CD8-positive, alpha-beta memory T cell (primary cell): ENCODE measurements around the gene ARHGAP26. TPM values are rescaled to one million over a fixed set of nuclear protein-coding genes. Genes with fewer than 3 reads are reported as not detected.

Experiments used
- CTCF ChIA-PET: fragments of 350-600 bp; sonication (Branson Sonifier 250); formaldehyde crosslinking; loops from one replicate; lab custom pipeline; 2021; ENCODE audit warnings: antibody characterized with exemption; lab: Charles Lee
- POLR2A ChIA-PET: fragments of 350-600 bp; sonication (Branson Sonifier 250); formaldehyde crosslinking; loops from one replicate; lab custom pipeline; 2021; ENCODE audit warnings: antibody characterized with exemption; lab: Charles Lee
- DNase-seq, 5 donors: peaks; one replicate each; pipeline versions ENCODE4 v3.0.0 to v3.0.0-alpha.2; 2020 to 2022; ENCODE audit warnings: mixed read lengths in 1 of 5
- H3K27ac ChIP-seq: one replicate; pipeline ENCODE4 v1.7.0; 2013; ENCODE audit warnings: low read depth, mild to moderate bottlenecking, low read length, moderate library complexity
- H3K27me3 ChIP-seq: 2 replicates; pipeline ENCODE4 v1.7.0; 2013; ENCODE audit warnings: low read length, mild to moderate bottlenecking; ENCODE audit not compliant: insufficient read depth, poor library complexity, severe bottlenecking
- H3K36me3 ChIP-seq: 2 replicates; pipeline ENCODE4 v1.7.0; 2013; ENCODE audit warnings: mild to moderate bottlenecking, low read length, moderate library complexity; ENCODE audit not compliant: insufficient read depth
- H3K4me1 ChIP-seq: 2 replicates; pipeline ENCODE4 v1.7.0; 2013; ENCODE audit warnings: mild to moderate bottlenecking, low read length, moderate library complexity; ENCODE audit not compliant: insufficient read depth
- H3K4me3 ChIP-seq: 2 replicates; pipeline ENCODE4 v1.7.0; 2013; ENCODE audit warnings: mild to moderate bottlenecking, low read length
- H3K9me3 ChIP-seq: 2 replicates; pipeline ENCODE4 v1.7.0; 2013; ENCODE audit warnings: mild to moderate bottlenecking, low read length
- H3K27ac Mint-ChIP-seq, 8 donors: one replicate each; pipeline ENCODE4 v1.8.0; 2020 to 2021; ENCODE audit warnings: mixed read lengths in 8 of 8, mild to moderate bottlenecking in 6 of 8, inconsistent platforms in 3 of 8, moderate library complexity in 3 of 8
- H3K27me3 Mint-ChIP-seq, 2 donors: one replicate each; pipeline ENCODE4 v1.8.0; 2020 to 2021; ENCODE audit warnings: mixed read lengths in 2 of 2, mild to moderate bottlenecking in 1 of 2, moderate library complexity in 1 of 2
- H3K36me3 Mint-ChIP-seq, 3 donors: one replicate each; pipeline ENCODE4 v1.8.0; 2020 to 2021; ENCODE audit warnings: mixed read lengths in 3 of 3, inconsistent platforms in 1 of 3, mild to moderate bottlenecking in 1 of 3
- H3K4me1 Mint-ChIP-seq, 3 donors: one replicate each; pipeline ENCODE4 v1.8.0; 2020 to 2021; ENCODE audit warnings: mixed read lengths in 3 of 3, inconsistent platforms in 1 of 3, mild to moderate bottlenecking in 1 of 3
- H3K4me3 Mint-ChIP-seq, 7 donors: one replicate each; pipeline ENCODE4 v1.8.0; 2020 to 2021; ENCODE audit warnings: mixed read lengths in 7 of 7, mild to moderate bottlenecking in 6 of 7, moderate library complexity in 4 of 7, inconsistent platforms in 2 of 7
- H3K9me3 Mint-ChIP-seq, 5 donors: one replicate each; pipeline ENCODE4 v1.8.0; 2020 to 2022; ENCODE audit warnings: mixed read lengths in 5 of 5, mild to moderate bottlenecking in 3 of 5, moderate library complexity in 2 of 5, inconsistent platforms in 1 of 5
- polyA plus RNA-seq: library from polyadenylated mRNA; unstranded; fragments of 300-500 nt; fragmentation: Illumina TruSeq; gene quantifications from one replicate; pipeline ENCODE4 v1.2.3, GENCODE V29; 2021
- total RNA-seq, 2 experiments: library from RNA; stranded (reverse); gene quantifications; one replicate each; pipeline ENCODE4 v1.2.3, GENCODE V29; 2021

ARHGAP26 gene, protein sequence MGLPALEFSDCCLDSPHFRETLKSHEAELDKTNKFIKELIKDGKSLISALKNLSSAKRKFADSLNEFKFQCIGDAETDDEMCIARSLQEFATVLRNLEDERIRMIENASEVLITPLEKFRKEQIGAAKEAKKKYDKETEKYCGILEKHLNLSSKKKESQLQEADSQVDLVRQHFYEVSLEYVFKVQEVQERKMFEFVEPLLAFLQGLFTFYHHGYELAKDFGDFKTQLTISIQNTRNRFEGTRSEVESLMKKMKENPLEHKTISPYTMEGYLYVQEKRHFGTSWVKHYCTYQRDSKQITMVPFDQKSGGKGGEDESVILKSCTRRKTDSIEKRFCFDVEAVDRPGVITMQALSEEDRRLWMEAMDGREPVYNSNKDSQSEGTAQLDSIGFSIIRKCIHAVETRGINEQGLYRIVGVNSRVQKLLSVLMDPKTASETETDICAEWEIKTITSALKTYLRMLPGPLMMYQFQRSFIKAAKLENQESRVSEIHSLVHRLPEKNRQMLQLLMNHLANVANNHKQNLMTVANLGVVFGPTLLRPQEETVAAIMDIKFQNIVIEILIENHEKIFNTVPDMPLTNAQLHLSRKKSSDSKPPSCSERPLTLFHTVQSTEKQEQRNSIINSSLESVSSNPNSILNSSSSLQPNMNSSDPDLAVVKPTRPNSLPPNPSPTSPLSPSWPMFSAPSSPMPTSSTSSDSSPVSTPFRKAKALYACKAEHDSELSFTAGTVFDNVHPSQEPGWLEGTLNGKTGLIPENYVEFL
- total RNA-seq = 10 to 100 TPM; 16.7 to 19.7 TPM
- 37.1 TPM for polyA plus RNA-seq

DNA sequence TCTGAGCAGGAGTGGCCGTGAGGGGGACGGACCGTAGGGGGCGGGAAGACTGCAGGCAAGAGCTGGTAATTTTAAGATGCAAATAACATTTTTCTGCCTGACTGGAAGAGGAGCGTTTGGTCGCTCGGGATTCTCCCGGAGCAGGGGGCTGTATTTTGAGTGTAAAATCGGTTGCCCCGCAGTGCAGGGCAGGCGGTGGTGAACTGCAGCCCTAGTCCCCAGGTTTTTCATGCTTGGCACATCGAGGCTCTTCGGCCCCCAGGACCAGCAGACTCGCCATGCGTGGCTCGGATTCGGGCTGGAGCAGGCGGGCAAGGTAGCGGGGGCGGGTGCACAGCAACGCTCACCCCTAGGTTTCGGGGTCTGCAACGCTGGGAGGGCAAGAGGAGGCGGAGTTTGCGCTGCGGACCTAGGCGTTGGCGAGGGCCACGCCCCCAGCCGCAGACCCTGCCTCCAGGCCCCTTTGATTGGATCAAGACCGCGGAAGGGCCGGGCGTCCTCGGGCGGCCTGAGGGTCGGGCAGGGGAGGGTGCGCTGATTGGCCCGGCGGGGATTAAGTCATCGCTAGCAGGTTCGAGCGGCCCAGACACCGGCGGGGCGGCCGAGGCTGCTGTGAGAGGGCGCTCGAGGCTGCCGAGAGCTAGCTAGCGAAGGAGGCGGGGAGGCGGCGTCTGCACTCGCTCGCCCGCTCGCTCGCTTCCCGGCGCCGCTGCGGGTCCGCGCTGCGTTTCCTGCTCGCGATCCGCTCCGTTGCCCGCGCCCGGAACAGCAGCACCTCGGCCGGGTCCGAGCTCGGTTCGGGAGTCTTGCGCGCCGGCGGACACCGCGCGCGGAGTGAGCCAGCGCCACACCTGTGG lies at the start of gene ARHGAP26:
ARHGAP26 (plus strand) TSS at position 585 of the 857 bp plus-strand sequence. CDS start 385 bp downstream, outside the sequence.
- Mint-ChIP-seq H3K9me3 (no peaks in the 10 kb centered on the region), H3K27me3 (no peaks in the 10 kb centered on the region), H3K27ac (peak within 1 kb of the TSS; percentile 83 to 98 (median 96)), H3K36me3 (peaks cover 0 to 10% (median 0%) of the 10 kb centered on the region in 3 donors), H3K4me1 (peaks cover 39 to 47% (median 44%) of the 10 kb centered on the region in 3 donors), H3K4me3 (peak within 1 kb of the TSS; percentile 93 to 98 (median 96))
- H3K4me3 ChIP-seq = peak within 1 kb of the TSS; percentile 89
- peak within 1 kb of the TSS; percentile 75 for H3K27ac ChIP-seq
- no peaks in the 10 kb centered on the region for H3K9me3 ChIP-seq
- POLR2A ChIA-PET = interaction anchor here (0.6 to 3.5 kb wide), 18 partner anchors 11 to 233 kb away, joined by 3 to 39 read pairs (median 4); no protein-coding TSS in a partner anchor
- H3K4me1 ChIP-seq = peaks cover 33% of the 10 kb centered on the region
- no peaks in the 10 kb centered on the region for H3K36me3 ChIP-seq
- peak; percentile 90 to 95 (median 92) for DNase-seq
- CTCF ChIA-PET = interaction anchor here (0.7 to 8.3 kb wide), 26 partner anchors 9 to 120 kb away, joined by 3 to 98 read pairs (median 4); no protein-coding TSS in a partner anchor
- H3K27me3 ChIP-seq = no peaks in the 10 kb centered on the region

GRCh38 chr5:142720641-142721271 lies 49.4 kb upstream of the ARHGAP26 start:
- CTCF ChIA-PET = interaction anchor here (0.9 to 5.0 kb wide), 9 partner anchors 8 to 167 kb away, joined by 3 to 38 read pairs (median 3); partner anchors contain the start of gene ARHGAP26
- H3K27ac Mint-ChIP-seq = peak overlapping the region in 1 of 8 donors; percentile 47
- H3K4me3 Mint-ChIP-seq = no peak overlapping the region
- H3K4me1 Mint-ChIP-seq = peaks cover 4 to 11% (median 8%) of the 10 kb centered on the region in 3 donors
- no peak for DNase-seq
- no peaks in the 10 kb centered on the region for H3K36me3 Mint-ChIP-seq
- Histone ChIP-seq H3K27me3 (no peaks in the 10 kb centered on the region), H3K9me3 (no peaks in the 10 kb centered on the region), H3K4me1 (peaks cover 7% of the 10 kb centered on the region), H3K4me3 (no peak overlapping the region), H3K27ac (no peak overlapping the region), H3K36me3 (no peaks in the 10 kb centered on the region)
- H3K27me3 Mint-ChIP-seq = peaks cover 0 to 3% of the 10 kb centered on the region in 2 donors
- POLR2A ChIA-PET = interaction anchor here (1.1 kb wide), 1 partner anchor 12 kb away, joined by 5 read pairs; no protein-coding TSS in a partner anchor
- H3K9me3 Mint-ChIP-seq = no peaks in the 10 kb centered on the region

GRCh38 chr5:142722146-142722545 lies 48.0 kb upstream of the ARHGAP26 start:
- peaks cover 7% of the 10 kb centered on the region for H3K4me1 ChIP-seq
- H3K27ac ChIP-seq = no peak overlapping the region
- no peaks in the 10 kb centered on the region for H3K9me3 ChIP-seq
- H3K9me3 Mint-ChIP-seq = no peaks in the 10 kb centered on the region
- DNase-seq = no peak
- no peaks in the 10 kb centered on the region for H3K36me3 ChIP-seq
- no peaks in the 10 kb centered on the region for H3K36me3 Mint-ChIP-seq
- no peaks in the 10 kb centered on the region for H3K27me3 ChIP-seq
- no peaks in the 10 kb centered on the region for H3K27me3 Mint-ChIP-seq
- POLR2A ChIA-PET = interaction anchor here (0.6 kb wide), 1 partner anchor 243 kb away, joined by 3 read pairs; no protein-coding TSS in a partner anchor
- CTCF ChIA-PET = interaction anchor here (0.9 to 5.0 kb wide), 6 partner anchors 9 to 159 kb away, joined by 3 to 38 read pairs (median 6); partner anchors contain the start of gene ARHGAP26
- no peak overlapping the region for H3K4me3 Mint-ChIP-seq
- no peak overlapping the region for H3K4me3 ChIP-seq
- H3K4me1 Mint-ChIP-seq = peaks cover 4 to 6% (median 4%) of the 10 kb centered on the region in 3 donors
- no peak overlapping the region for H3K27ac Mint-ChIP-seq

GRCh38 chr5:142722896-142723295 lies 47.3 kb upstream of the ARHGAP26 start:
- Histone ChIP-seq H3K27me3 (no peaks in the 10 kb centered on the region), H3K36me3 (no peaks in the 10 kb centered on the region), H3K4me1 (no peaks in the 10 kb centered on the region), H3K27ac (no peak overlapping the region), H3K4me3 (no peak overlapping the region), H3K9me3 (no peaks in the 10 kb centered on the region)
- ChIA-PET POLR2A (no interaction called here), CTCF (interaction anchor here (1.4 to 5.0 kb wide), 8 partner anchors 8 to 158 kb away, joined by 3 to 38 read pairs (median 6); no protein-coding TSS in a partner anchor)
- Mint-ChIP-seq H3K9me3 (no peaks in the 10 kb centered on the region), H3K27ac (peak overlapping the region in 1 of 8 donors; percentile 38), H3K36me3 (no peaks in the 10 kb centered on the region), H3K4me3 (no peak overlapping the region), H3K4me1 (no peaks in the 10 kb centered on the region), H3K27me3 (no peaks in the 10 kb centered on the region)
- no peak for DNase-seq

GRCh38 chr5:142724821-142725220 lies 45.4 kb upstream of the ARHGAP26 start:
- POLR2A ChIA-PET = no interaction called here
- Mint-ChIP-seq H3K27me3 (no peaks in the 10 kb centered on the region), H3K9me3 (no peaks in the 10 kb centered on the region), H3K4me3 (no peak overlapping the region), H3K27ac (no peak overlapping the region), H3K36me3 (no peaks in the 10 kb centered on the region), H3K4me1 (no peaks in the 10 kb centered on the region)
- Histone ChIP-seq H3K4me1 (no peaks in the 10 kb centered on the region), H3K9me3 (no peaks in the 10 kb centered on the region), H3K27ac (no peak overlapping the region), H3K4me3 (no peak overlapping the region), H3K27me3 (no peaks in the 10 kb centered on the region), H3K36me3 (no peaks in the 10 kb centered on the region)
- DNase-seq = no peak
- CTCF ChIA-PET = interaction anchor here (1.4 to 5.0 kb wide), 6 partner anchors 10 to 163 kb away, joined by 3 to 38 read pairs (median 6); no protein-coding TSS in a partner anchor

GRCh38 chr5:142725231-142726187 lies 44.7 kb upstream of the ARHGAP26 start:
- Histone ChIP-seq H3K36me3 (no peaks in the 10 kb centered on the region), H3K27ac (no peak overlapping the region), H3K4me3 (no peak overlapping the region), H3K27me3 (no peaks in the 10 kb centered on the region), H3K9me3 (no peaks in the 10 kb centered on the region), H3K4me1 (no peaks in the 10 kb centered on the region)
- Mint-ChIP-seq H3K36me3 (no peaks in the 10 kb centered on the region), H3K4me1 (no peaks in the 10 kb centered on the region), H3K27ac (peak overlapping the region in 1 of 8 donors; percentile 73), H3K9me3 (no peaks in the 10 kb centered on the region), H3K27me3 (no peaks in the 10 kb centered on the region), H3K4me3 (no peak overlapping the region)
- DNase-seq = no peak
- ChIA-PET POLR2A (no interaction called here), CTCF (interaction anchor here (2.3 to 5.0 kb wide), 2 partner anchors 12 to 23 kb away, joined by 10 to 38 read pairs; no protein-coding TSS in a partner anchor)
